GM12878 (cell line): ENCODE data around the gene LCOR. TPM values are rescaled to one million over a fixed set of nuclear protein-coding genes. Genes with fewer than 3 reads are reported as not detected.

Source experiments
- ATAC-seq: fragments of 200-7000 bp; cut with Tn5 transposase; 3 replicates; pipeline ENCODE4 v1.9.1; 2020; ENCODE audit warnings: mild to moderate bottlenecking, moderate library complexity
- BruUV-seq: library from RNA; stranded (reverse); fragments of 400-500 nt; replicated peaks from 2 replicates; lab custom pipeline; 2021; lab: Mats Ljungman, UMichigan
- CTCF ChIA-PET: fragments of 300-600 bp; sonication (Branson Sonifier 250); formaldehyde crosslinking; extraction: SDS; loops from one replicate; lab custom pipeline; 2021; ENCODE audit warnings: inconsistent platforms; lab: Yijun Ruan, JAX
- POLR2A ChIA-PET: fragments of 350-600 bp; formaldehyde crosslinking; extraction: SDS; loops from one replicate; lab custom pipeline; 2021; ENCODE audit warnings: inconsistent platforms; lab: Charles Lee
- RAD21 ChIA-PET: fragments of 300-600 bp; sonication (Branson Sonifier 250); formaldehyde crosslinking; loops from one replicate; lab custom pipeline; 2023; ENCODE audit warnings: antibody characterized with exemption; ENCODE audit not compliant: unreplicated experiment; lab: Charles Lee
- SMC1A ChIA-PET: fragments of 300-600 bp; sonication (Branson Sonifier 250); formaldehyde crosslinking; loops from one replicate; lab custom pipeline; 2023; ENCODE audit not compliant: unreplicated experiment, uncharacterized antibody; lab: Charles Lee
- DNase-seq: peaks from one replicate; pipeline ENCODE4 v3.0.0-alpha.2; 2011; ENCODE audit warnings: low read depth, low spot score
- FAIRE-seq: peaks from 3 replicates; lab custom pipeline; 2011; peaks lifted over from hg19 to GRCh38; lab: Jason Lieb, UNC
- H2AFZ ChIP-seq: 2 replicates; pipeline ENCODE4 v1.6.0; 2011; ENCODE audit warnings: low read depth, low read length, control low read depth; ENCODE audit not compliant: control insufficient read depth
- H3K27ac ChIP-seq: 2 replicates; pipeline ENCODE4 v1.5.1; 2011; ENCODE audit warnings: control low read depth; ENCODE audit not compliant: control insufficient read depth, insufficient read depth
- H3K27me3 ChIP-seq, 2 experiments: replicated peaks in 1 of 2; 2 replicates each; pipeline versions ENCODE4 v1.6.0 to v1.6.1; 2011; ENCODE audit warnings: low read length in 1 of 2; ENCODE audit not compliant: control insufficient read depth in 2 of 2, insufficient read depth in 2 of 2
- H3K36me3 ChIP-seq, 2 experiments: 2 replicates each; pipeline ENCODE4 v1.5.1; 2011; ENCODE audit warnings: low read length in 1 of 2; ENCODE audit not compliant: control insufficient read depth in 2 of 2, insufficient read depth in 2 of 2
- H3K4me1 ChIP-seq: 2 replicates; pipeline ENCODE4 v1.6.1; 2011; ENCODE audit warnings: mild to moderate bottlenecking, low read length, moderate library complexity, mixed read lengths; ENCODE audit not compliant: control insufficient read depth, insufficient read depth
- H3K4me2 ChIP-seq: 2 replicates; pipeline ENCODE4 v1.6.0; 2011; ENCODE audit warnings: control low read depth; ENCODE audit not compliant: control insufficient read depth, insufficient read depth
- H3K4me3 ChIP-seq: fragments of 200-600 bp; sonication (generic); 2 replicates; pipeline ENCODE4 v1.5.1; 2016
- H3K79me2 ChIP-seq: 2 replicates; pipeline ENCODE4 v1.6.0; 2011; ENCODE audit warnings: low read length; ENCODE audit not compliant: control insufficient read depth, insufficient read depth
- H3K9ac ChIP-seq: 2 replicates; pipeline ENCODE4 v1.8.0; 2011; ENCODE audit warnings: low read length, control low read depth, mixed read lengths; ENCODE audit not compliant: control insufficient read depth, insufficient read depth
- H3K9me3 ChIP-seq: replicated peaks from 3 replicates; pipeline ENCODE4 v1.5.1; 2011; ENCODE audit warnings: mild to moderate bottlenecking, low read length; ENCODE audit not compliant: control insufficient read depth, insufficient read depth
- H4K20me1 ChIP-seq: 2 replicates; pipeline ENCODE4 v1.6.0; 2011; ENCODE audit not compliant: control insufficient read depth, insufficient read depth
- ASH2L ChIP-seq: fragments of 300-600, 200-600 bp; sonication (generic); IDR thresholded peaks from 2 replicates; pipeline ENCODE4 v1.6.1; 2017; ENCODE audit warnings: low read depth, mild to moderate bottlenecking, borderline replicate concordance
- CEBPZ ChIP-seq: fragments of 150-350 bp; IDR thresholded peaks from 2 replicates; pipeline ENCODE4 v1.6.1; 2016; ENCODE audit warnings: low read depth, low read length
- EED ChIP-seq: sonication (generic); IDR thresholded peaks from 2 replicates; pipeline ENCODE4 v1.6.1; 2016; ENCODE audit warnings: antibody characterized with exemption, low read depth
- EGR1 ChIP-seq, 2 experiments: IDR thresholded peaks; 1 replicate in 1 of 2; 2 replicates in 1 of 2; pipeline ENCODE4 v1.6.1; 2011 to 2012; ENCODE audit warnings: low read depth in 2 of 2, low read length in 2 of 2, borderline replicate concordance in 1 of 2, mild to moderate bottlenecking in 1 of 2, moderate library complexity in 1 of 2
- FOS ChIP-seq: IDR thresholded peaks from 3 replicates; pipeline ENCODE4 v1.6.1; 2011; ENCODE audit warnings: borderline replicate concordance; ENCODE audit not compliant: insufficient read length; ENCODE audit errors: extremely low read depth
- HSF1 ChIP-seq: fragments of 150-350 bp; IDR thresholded peaks from 2 replicates; pipeline ENCODE4 v1.6.1; 2014; ENCODE audit warnings: mild to moderate bottlenecking, low read depth, low read length
- KLF5 ChIP-seq: fragments of 450-650 bp; IDR thresholded peaks from 2 replicates; pipeline ENCODE4 v1.6.1; 2014; ENCODE audit warnings: mild to moderate bottlenecking; ENCODE audit not compliant: partially characterized antibody
- MXI1 ChIP-seq: fragments of 150-350 bp; IDR thresholded peaks from 2 replicates; pipeline ENCODE4 v1.6.1; 2011; ENCODE audit warnings: low read depth, mild to moderate bottlenecking, inconsistent platforms, low read length, improper control_type of control experiment
- PAX8 ChIP-seq: fragments of 450-650 bp; IDR thresholded peaks from 2 replicates; pipeline ENCODE4 v1.6.1; 2017; ENCODE audit warnings: mild to moderate bottlenecking, moderate library complexity
- TAF1 ChIP-seq: IDR thresholded peaks from 2 replicates; pipeline ENCODE4 v1.6.1; 2011; ENCODE audit warnings: mild to moderate bottlenecking, low read depth, low read length, borderline replicate concordance
- WRNIP1 ChIP-seq: IDR thresholded peaks from 2 replicates; pipeline ENCODE4 v1.6.1; 2011; ENCODE audit warnings: low read depth, low read length, improper control_type of control experiment, borderline replicate concordance
- ZNF24 ChIP-seq: fragments of 450-650 bp; IDR thresholded peaks from 2 replicates; pipeline ENCODE4 v1.6.1; 2017; ENCODE audit warnings: antibody characterized with exemption, mild to moderate bottlenecking
- WGBS: methylation state at CpG from one replicate; pipeline ENCODE4 v1.1.6; 2016; ENCODE audit warnings: low lambda C conversion rate; ENCODE audit not compliant: insufficient replicate concordance, insufficient coverage; ENCODE audit errors: missing lambda C conversion rate; 5-methylcytosine and 5-hydroxymethylcytosine counted together
- in situ Hi-C: fragments of 300-500 bp; cut with MboI; formaldehyde crosslinking; loops from 9 replicates; pipeline ENCODE4 v1.14.3; 2018; ENCODE audit warnings: mixed read lengths
- intact Hi-C: fragments of 100-400 bp; cut with micrococcal nuclease; formaldehyde crosslinking; loops from one replicate; pipeline ENCODE4 v1.14.2; 2022; ENCODE audit not compliant: unreplicated experiment
- polyA plus RNA-seq, 11 experiments: library from polyadenylated mRNA; depleted of rRNA in 4 of 11; unstranded in 6 of 11; stranded (reverse) in 5 of 11; fragments of >200 nt; fragmentation: Nextera tagmentation in 4 of 11; fragmentation: Illumina TruSeq in 1 of 11; extraction: Ambion mirVana in 4 of 11; extraction: Trizol in 1 of 11; gene quantifications; 1 replicate in 1 of 11; 2 replicates in 10 of 11; pipeline versions ENCODE4 v1.2.1 to v1.2.3, GENCODE V29; 2011 to 2016; ENCODE audit warnings: inconsistent platforms in 2 of 11, missing spikeins in 2 of 11, low read depth in 1 of 11
- total RNA-seq, 4 experiments: library from RNA; depleted of rRNA in 3 of 4; stranded (reverse); fragments of >200 nt in 3 of 4; fragmentation: Illumina TruSeq in 1 of 4; extraction: Trizol in 1 of 4; gene quantifications; 2 replicates each; pipeline versions ENCODE4 v1.2.1 to v1.2.3, GENCODE V29; 2013 to 2021
- TF ChIP-seq, protein P1 (sequence below): fragments of 450-650 bp; formaldehyde crosslinking; IDR thresholded peaks from 2 replicates; pipeline ENCODE4 v1.5.0; 2022; ENCODE audit warnings: mild to moderate bottlenecking, missing genetic modification characterization

The LCOR gene
- total and polyA plus RNA-seq, 10 of the 15 experiments (the other 5 are each of a cell fraction or from before 2014, with no cell fraction given) = 1.6 to 22.0 (median 13.2) TPM

DNA sequence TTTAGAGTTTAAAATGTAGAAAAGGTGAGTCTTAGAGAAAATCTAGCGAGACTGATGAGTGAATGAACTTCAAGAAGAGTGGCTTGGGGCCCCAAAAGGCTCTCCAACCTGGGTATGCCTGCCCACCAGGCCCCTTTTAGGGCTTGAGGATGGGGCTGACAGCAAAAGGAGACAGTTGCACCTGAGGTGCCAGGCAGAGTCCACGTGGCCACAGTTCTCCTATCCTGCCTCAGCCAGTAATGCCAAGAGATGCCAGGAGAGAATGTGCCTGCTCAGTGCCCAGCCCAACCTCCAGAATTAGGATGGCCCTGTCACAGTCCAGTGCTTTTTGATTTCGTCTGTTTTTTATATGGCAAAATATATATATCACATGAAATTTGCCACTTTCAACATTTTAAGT lies 197.2 kb downstream of the LCOR start (continued):
- TF ChIP-seq HSF1 (no peak), KLF5 (no peak), EGR1 (IDR thresholded peaks at IDR 0.05; ENCODE audit: borderline replicate concordance in 1 of 2, low read depth in 2 of 2, low read length in 2 of 2) (no peak)
- TF ChIP-seq, all 136 proteins: peak for 0

DNA sequence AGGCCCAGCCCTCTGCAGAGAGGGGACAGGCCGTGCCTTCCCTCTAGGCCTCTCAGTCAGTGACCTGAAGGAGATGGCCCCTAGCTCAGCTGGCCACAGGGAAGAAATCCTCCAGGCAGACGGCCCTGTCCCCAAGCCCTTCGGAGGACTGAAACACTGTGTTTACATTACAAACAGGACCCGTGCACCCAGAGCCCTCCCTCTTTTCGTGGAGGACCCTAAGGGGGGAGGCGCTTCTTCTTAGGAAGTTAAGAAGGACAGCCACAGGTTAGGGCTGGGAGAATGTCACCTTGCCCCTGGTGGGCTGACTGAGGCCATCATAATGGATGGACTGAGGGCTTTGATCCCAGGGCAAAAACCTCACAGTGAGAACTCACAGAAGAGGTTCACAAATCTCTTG lies 198.8 kb downstream of the LCOR start:
- Histone ChIP-seq H4K20me1 (no peaks in the 10 kb centered on the region), H3K79me2 (no peaks in the 10 kb centered on the region), H3K27me3 (peaks cover 0 to 3% of the 10 kb centered on the region in 2 experiments; a peak in 3 of 4 replicates), H3K9ac (no peak overlapping the region), H3K4me2 (no peak overlapping the region), H3K4me1 (no peaks in the 10 kb centered on the region), H3K4me3 (no peak overlapping the region), H3K27ac (no peak overlapping the region), H3K36me3 (no peaks in the 10 kb centered on the region), H3K9me3 (no peaks in the 10 kb centered on the region), H2AFZ (no peak overlapping the region)
- no TSS peak for BruUV-seq
- 12% methylated on average over 6 of the region's 6 CpGs for WGBS
- ATAC-seq = no peak
- no peak for DNase-seq
- no peak for FAIRE-seq
- intact Hi-C loops = no loop called here
- ChIA-PET SMC1A (no interaction called here), CTCF (no interaction called here), POLR2A (interaction anchor here (0.7 kb wide), 1 partner anchor 656 kb away, joined by 3 read pairs; the partner anchor contains the start of gene AVPI1), RAD21 (no interaction called here)
- in situ Hi-C loops = no loop called here
- TF ChIP-seq TAF1 (no peak), MXI1 (no peak), PAX8 (no peak), FOS (no peak), CEBPZ (no peak), WRNIP1 (no peak), EED (no peak), ZNF24 (no peak), ASH2L (no peak)
- TF ChIP-seq, protein P1, sequence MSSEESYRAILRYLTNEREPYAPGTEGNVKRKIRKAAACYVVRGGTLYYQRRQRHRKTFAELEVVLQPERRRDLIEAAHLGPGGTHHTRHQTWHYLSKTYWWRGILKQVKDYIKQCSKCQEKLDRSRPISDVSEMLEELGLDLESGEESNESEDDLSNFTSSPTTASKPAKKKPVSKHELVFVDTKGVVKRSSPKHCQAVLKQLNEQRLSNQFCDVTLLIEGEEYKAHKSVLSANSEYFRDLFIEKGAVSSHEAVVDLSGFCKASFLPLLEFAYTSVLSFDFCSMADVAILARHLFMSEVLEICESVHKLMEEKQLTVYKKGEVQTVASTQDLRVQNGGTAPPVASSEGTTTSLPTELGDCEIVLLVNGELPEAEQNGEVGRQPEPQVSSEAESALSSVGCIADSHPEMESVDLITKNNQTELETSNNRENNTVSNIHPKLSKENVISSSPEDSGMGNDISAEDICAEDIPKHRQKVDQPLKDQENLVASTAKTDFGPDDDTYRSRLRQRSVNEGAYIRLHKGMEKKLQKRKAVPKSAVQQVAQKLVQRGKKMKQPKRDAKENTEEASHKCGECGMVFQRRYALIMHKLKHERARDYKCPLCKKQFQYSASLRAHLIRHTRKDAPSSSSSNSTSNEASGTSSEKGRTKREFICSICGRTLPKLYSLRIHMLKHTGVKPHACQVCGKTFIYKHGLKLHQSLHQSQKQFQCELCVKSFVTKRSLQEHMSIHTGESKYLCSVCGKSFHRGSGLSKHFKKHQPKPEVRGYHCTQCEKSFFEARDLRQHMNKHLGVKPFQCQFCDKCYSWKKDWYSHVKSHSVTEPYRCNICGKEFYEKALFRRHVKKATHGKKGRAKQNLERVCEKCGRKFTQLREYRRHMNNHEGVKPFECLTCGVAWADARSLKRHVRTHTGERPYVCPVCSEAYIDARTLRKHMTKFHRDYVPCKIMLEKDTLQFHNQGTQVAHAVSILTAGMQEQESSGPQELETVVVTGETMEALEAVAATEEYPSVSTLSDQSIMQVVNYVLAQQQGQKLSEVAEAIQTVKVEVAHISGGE (CRISPR knock-in tag) = no peak
